ENCODE data around the gene CSMD2.

The CSMD2 gene

DNA sequence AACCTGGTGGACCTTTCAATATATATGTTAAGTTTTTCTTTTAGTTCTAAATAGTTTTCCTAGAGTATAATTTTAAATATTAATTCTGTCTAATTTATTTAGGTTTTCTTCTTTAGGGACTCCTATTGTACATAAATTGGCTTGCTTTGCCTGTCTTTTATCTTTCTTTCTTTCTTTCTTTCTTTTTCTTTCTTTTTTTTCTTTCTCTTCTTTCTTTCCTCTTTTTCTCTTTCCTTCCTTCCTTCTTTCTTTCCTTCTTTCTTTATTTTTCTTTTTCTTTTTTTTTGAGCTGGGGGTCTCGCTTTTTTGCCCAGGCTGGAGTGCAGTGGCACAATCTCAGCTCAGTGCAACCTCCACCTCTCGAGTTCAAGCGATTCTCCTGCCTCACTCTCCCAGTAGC, 657.4 kb downstream of the CSMD2 start:
- H3K27me3 ChIP-seq (replicated peaks; ENCODE audit: insufficient read depth, low read length) = no peaks in the 10 kb centered on the region
- H3K36me3 ChIP-seq (replicated peaks; ENCODE audit: insufficient read depth, low read length) = no peaks in the 10 kb centered on the region
- no peak overlapping the region for H2AFZ ChIP-seq (ENCODE audit: low read length)
- H3K27ac ChIP-seq (ENCODE audit: low read length) = no peak overlapping the region
- H4K20me1 ChIP-seq (ENCODE audit: insufficient read depth, low read length) = no peaks in the 10 kb centered on the region
- H3K9ac ChIP-seq (ENCODE audit: low read length) = no peak overlapping the region
- TF ChIP-seq EZH2 (optimal IDR thresholded peaks at IDR 0.05; ENCODE audit: low read depth, low read length) = no peak
- no peak for TF ChIP-seq EZH2phosphoT487 (IDR thresholded peaks at IDR 0.05; ENCODE audit: low read length)
- TF ChIP-seq, protein P1, sequence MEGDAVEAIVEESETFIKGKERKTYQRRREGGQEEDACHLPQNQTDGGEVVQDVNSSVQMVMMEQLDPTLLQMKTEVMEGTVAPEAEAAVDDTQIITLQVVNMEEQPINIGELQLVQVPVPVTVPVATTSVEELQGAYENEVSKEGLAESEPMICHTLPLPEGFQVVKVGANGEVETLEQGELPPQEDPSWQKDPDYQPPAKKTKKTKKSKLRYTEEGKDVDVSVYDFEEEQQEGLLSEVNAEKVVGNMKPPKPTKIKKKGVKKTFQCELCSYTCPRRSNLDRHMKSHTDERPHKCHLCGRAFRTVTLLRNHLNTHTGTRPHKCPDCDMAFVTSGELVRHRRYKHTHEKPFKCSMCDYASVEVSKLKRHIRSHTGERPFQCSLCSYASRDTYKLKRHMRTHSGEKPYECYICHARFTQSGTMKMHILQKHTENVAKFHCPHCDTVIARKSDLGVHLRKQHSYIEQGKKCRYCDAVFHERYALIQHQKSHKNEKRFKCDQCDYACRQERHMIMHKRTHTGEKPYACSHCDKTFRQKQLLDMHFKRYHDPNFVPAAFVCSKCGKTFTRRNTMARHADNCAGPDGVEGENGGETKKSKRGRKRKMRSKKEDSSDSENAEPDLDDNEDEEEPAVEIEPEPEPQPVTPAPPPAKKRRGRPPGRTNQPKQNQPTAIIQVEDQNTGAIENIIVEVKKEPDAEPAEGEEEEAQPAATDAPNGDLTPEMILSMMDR (IDR thresholded peaks at IDR 0.05; ENCODE audit: low read length) = no peak
- H3K79me2 ChIP-seq (ENCODE audit: low read length) = no peaks in the 10 kb centered on the region
- H3F3A ChIP-seq (ENCODE audit: insufficient read depth, low read length) = no peaks in the 10 kb centered on the region
- no peaks in the 10 kb centered on the region for H3K9me2 ChIP-seq (replicated peaks; ENCODE audit: insufficient read depth, low read length)
- H3K4me2 ChIP-seq (ENCODE audit: low read depth, low read length) = no peak overlapping the region
- no peak for DNase-seq
- no peaks in the 10 kb centered on the region for H3K9me3 ChIP-seq (replicated peaks; ENCODE audit: insufficient read depth, low read length)
- no peak overlapping the region for H3K4me3 ChIP-seq (ENCODE audit: low read length)
- peaks cover 6% of the 10 kb centered on the region; the same call in 1 of the 2 replicates for H3K4me1 ChIP-seq (ENCODE audit: low read length)

DNA sequence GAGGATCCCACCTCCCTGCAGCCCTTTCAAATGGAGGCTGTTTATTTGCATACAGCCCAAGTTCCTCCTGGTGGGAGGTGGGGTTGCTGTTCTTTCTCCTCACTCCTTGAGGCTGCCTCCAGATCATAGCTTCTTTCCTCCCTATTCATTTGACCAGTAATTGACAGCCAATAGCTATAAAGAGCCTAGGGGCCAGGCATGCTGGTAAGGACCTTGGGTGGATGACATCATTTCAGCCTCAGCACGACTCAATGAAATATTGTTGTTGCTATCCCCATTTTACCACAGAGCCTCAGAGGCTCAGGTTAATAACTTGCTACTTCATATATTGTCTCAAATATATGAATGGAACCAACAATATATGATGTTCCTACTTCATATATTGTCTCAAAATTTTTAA, 661.5 kb downstream of the CSMD2 start:
- H3K9me3 ChIP-seq (replicated peaks; ENCODE audit: insufficient read depth, low read length) = no peaks in the 10 kb centered on the region
- H3K27me3 ChIP-seq (replicated peaks; ENCODE audit: insufficient read depth, low read length) = no peaks in the 10 kb centered on the region
- H3K9ac ChIP-seq (ENCODE audit: low read length) = no peak overlapping the region
- H3K4me3 ChIP-seq (ENCODE audit: low read length) = no peak overlapping the region
- no peak overlapping the region for H3K4me2 ChIP-seq (ENCODE audit: low read depth, low read length)
- TF ChIP-seq, protein P1 (IDR thresholded peaks at IDR 0.05; ENCODE audit: low read length) = no peak
- TF ChIP-seq EZH2 (optimal IDR thresholded peaks at IDR 0.05; ENCODE audit: low read depth, low read length) (no peak), EZH2phosphoT487 (IDR thresholded peaks at IDR 0.05; ENCODE audit: low read length) (no peak)
- no peak overlapping the region for H2AFZ ChIP-seq (ENCODE audit: low read length)
- H3K36me3 ChIP-seq (replicated peaks; ENCODE audit: insufficient read depth, low read length) = no peaks in the 10 kb centered on the region
- no peaks in the 10 kb centered on the region for H3K9me2 ChIP-seq (replicated peaks; ENCODE audit: insufficient read depth, low read length)
- H4K20me1 ChIP-seq (ENCODE audit: insufficient read depth, low read length) = no peaks in the 10 kb centered on the region
- no peaks in the 10 kb centered on the region for H3F3A ChIP-seq (ENCODE audit: insufficient read depth, low read length)
- no peaks in the 10 kb centered on the region for H3K4me1 ChIP-seq (ENCODE audit: low read length)
- H3K27ac ChIP-seq (ENCODE audit: low read length) = no peak overlapping the region
- no peak for DNase-seq
- no peaks in the 10 kb centered on the region for H3K79me2 ChIP-seq (ENCODE audit: low read length)

DNA sequence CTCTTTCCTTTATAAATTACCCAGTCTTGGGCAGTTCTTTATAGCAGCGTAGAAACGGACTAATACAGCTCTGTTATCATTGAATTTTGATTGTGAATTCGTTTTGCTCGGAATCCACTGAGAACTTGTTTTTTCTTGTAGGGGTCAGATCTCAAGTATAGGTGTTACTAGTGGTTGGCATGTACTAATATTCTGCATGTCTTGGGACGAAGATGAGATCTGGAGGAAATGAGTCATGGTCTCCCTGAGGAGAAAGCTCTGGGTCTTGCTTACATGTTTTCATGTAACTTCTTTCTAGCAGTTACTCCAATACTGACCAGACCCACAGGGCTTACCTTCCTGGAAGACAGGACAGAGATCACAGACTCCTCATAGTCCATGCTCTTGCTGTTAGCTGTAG, 662.3 kb downstream of the CSMD2 start:
- Histone ChIP-seq H3K36me3 (replicated peaks; ENCODE audit: insufficient read depth, low read length) (no peaks in the 10 kb centered on the region), H3K79me2 (ENCODE audit: low read length) (no peaks in the 10 kb centered on the region), H3K27ac (ENCODE audit: low read length) (no peak overlapping the region), H3K27me3 (replicated peaks; ENCODE audit: insufficient read depth, low read length) (no peaks in the 10 kb centered on the region), H4K20me1 (ENCODE audit: insufficient read depth, low read length) (no peaks in the 10 kb centered on the region), H3K9me2 (replicated peaks; ENCODE audit: insufficient read depth, low read length) (no peaks in the 10 kb centered on the region), H3K9ac (ENCODE audit: low read length) (no peak overlapping the region), H3K4me2 (ENCODE audit: low read depth, low read length) (no peak overlapping the region), H3K4me1 (ENCODE audit: low read length) (no peaks in the 10 kb centered on the region), H3K4me3 (ENCODE audit: low read length) (no peak overlapping the region), H2AFZ (ENCODE audit: low read length) (no peak overlapping the region), H3K9me3 (replicated peaks; ENCODE audit: insufficient read depth, low read length) (no peaks in the 10 kb centered on the region), H3F3A (ENCODE audit: insufficient read depth, low read length) (no peaks in the 10 kb centered on the region)
- TF ChIP-seq EZH2 (optimal IDR thresholded peaks at IDR 0.05; ENCODE audit: low read depth, low read length) (no peak), EZH2phosphoT487 (IDR thresholded peaks at IDR 0.05; ENCODE audit: low read length) (no peak)
- TF ChIP-seq, protein P1 (IDR thresholded peaks at IDR 0.05; ENCODE audit: low read length) = no peak
- no peak for DNase-seq

Measured in MM.1S (cell line).